Hepatic stellate cell (primary cell): ENCODE data around the gene TM4SF1.
A peak's percentile ranks its signal among the peaks of the same experiment; 100 is the strongest.
"Not testable (repeated sequence)": the region's sequence is repeated elsewhere in the genome, so short reads cannot be mapped to it uniquely, and the experiment has no call there.

Source experiments
- DNase-seq: peaks from one replicate; pipeline ENCODE4 v3.0.0; 2011; ENCODE audit warnings: low spot score

The TM4SF1 gene

DNA sequence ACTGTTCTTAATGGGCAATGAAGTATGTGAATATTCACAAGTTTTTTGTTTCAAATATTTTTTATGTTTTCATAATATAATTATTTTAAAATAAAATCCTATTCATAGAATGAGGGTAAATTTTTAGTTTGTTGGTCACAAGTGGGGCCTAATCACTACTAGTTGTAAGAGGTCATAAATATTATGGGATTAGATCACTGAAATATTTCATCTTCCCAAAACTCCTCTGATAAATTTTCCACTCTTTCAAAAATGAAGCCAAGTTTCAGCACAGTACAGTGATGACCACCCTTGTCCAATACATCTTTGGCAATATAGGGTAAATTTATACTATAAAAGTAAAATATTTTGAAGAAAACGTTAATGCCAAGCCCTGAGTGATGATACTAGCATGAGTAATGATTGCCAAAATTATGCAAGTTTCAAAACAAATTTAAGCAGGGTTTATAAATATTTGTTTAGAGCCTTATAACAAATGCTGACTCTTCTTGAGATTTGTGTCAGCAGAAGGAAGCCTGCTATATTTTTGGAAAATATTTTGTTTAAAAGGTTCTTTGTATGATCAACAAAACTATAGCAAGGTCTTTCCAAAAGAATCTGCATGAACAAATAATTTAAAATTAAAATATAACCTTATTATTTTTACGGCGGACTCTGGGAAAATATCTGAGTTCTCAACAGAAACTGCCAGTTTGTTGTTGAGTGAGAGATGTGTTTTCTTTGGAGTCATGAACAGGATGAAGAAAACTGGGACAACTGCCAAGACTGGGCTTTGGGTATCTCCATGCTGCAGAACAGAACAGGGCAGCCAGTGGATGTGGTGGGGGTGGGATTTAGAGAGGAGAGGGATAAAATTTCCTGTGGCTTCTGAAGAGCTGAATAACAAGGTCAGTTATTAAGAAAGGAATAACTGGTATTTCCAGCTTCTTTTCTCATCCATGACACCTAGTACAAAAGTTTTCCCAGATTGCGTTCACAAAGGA lies 17.9 kb upstream of the TM4SF1 start:
- no peak for DNase-seq

DNA sequence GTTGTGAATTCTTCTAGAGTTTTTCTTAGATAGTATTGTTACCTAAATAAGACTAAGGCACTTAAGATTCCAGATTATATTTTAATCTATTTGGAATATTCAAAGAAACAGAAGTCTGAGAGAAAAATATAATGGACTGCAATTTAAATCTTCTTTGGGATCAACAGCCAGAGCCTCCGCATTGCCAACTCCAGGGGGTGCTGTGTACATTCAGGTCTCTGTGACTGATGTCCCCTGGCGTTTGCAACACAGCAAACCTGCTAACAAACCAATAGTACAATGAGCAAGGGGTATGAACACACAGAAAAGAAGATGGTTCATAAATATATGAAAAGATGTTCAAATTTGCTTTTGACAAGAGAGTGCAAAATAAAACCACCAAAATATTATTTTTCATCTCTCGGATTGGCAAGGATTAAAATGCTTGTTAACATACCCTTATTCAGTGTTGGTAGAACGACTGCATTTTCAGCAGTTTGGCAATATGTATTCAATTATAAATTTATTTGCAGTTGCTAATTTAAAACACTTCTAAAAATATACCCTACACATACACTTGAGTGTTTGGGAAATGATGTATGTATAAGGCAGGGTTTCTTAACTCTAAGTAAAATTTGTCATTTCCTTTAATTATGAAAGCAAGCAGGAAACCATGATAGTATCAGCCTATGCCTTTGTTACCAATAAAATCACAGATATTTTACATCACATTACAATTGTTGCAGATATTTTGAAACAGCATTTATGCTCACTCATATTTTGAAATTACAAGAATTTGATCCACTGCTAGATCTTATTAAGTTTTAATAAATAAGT lies 16.1 kb upstream of the TM4SF1 start:
- peak; percentile 48 for DNase-seq

DNA sequence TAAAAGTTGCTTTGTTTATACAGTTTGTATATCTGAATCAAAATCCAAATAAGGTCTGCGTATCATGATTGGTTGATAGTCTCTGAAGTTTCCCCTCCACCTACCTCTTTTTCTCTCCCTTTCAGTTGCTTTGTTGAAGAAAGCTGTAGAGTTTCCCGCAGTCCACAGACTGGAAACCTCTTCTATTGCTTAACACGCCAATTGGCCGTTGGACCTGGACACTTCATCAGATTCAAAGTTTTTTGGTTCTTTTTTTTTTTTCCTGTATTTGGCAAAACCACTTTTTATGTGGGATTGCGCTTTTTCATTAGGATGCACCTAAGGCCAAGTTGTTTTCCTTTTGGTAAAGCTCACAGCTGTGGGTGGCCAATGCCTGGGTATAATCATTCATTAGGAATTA lies 14.5 kb upstream of the TM4SF1 start:
- DNase-seq = no peak

DNA sequence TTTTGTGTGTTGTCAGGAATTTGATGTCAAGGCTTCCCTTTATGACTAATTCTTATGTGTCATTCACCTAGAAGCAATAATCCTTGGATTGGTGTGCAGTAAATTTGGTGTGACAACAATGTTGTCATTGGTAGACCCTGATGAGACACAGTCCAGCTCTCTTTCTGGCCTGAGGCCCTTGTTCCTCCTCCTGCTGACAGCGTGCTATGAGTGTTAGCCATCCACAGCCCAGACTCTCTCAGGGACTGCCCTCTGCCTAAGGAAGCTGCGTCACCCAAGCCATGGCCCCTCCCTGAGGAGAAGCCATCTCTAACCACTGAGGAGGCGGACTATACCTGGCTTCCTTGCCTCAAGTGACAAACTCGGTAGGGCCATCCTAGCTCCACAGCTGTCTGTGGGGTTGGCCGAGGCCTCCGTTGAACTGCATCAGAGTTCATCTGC lies 13.3 kb upstream of the TM4SF1 start:
- no peak for DNase-seq

DNA sequence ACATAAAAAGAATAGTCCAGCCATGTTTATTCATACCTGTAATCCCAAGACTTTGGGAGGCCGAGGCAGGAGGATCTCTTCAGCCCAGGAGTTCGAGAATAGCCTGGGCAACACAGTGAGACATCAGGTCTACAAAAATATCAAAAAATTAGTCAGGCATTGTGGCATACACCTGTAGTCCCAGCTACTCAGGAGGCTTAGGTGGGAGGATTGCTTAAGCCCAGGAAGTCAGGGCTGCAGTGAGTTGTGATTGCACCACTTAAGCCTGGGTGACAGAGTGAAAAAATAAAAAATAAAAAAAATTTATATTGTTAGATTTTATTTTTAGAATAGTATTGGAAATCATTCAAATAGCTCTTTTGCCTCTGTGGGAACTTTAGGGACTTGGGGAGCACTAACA lies 12.8 kb upstream of the TM4SF1 start:
- no peak for DNase-seq

DNA sequence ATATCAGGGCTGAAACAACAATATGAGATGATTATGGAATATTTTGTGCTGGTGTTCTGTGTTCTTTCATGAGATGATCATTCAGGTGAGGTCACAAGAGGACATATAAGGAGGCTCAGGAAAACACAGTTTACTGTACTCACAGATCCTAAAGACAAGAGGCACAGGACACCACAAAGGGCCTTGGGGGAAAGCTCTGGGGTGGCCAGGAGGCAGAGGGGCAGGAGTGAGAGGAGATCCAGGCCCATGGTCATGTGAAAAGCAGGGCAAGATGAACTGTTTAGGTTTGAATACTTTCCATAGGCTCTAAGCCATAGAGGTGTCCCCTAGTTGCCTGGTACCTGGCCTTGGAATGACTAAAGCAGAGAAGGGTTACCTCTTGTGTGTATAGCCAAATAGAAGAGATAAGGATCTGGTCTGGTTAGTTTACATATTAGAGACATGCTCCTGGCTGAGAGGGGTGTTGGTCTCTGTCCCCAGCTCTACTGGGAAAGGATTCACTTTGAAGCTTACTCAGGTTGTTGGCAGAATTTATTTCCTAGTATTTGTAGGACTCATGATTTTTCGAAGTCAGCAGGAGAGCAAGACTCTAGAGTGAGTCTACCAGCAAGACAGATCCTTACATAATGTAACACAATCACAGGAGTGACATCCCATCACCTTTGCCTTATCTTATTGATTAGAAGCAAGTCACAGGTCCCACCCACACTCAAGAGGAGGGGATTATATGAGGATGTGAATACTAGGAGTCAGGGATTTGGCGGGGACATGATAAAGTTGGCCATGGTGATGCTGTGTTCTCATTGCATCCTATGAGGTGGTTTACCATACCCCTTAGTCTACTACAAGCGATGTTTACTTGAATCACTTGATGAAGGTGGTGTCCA lies 11.3 kb upstream of the TM4SF1 start:
- DNase-seq = no peak

DNA sequence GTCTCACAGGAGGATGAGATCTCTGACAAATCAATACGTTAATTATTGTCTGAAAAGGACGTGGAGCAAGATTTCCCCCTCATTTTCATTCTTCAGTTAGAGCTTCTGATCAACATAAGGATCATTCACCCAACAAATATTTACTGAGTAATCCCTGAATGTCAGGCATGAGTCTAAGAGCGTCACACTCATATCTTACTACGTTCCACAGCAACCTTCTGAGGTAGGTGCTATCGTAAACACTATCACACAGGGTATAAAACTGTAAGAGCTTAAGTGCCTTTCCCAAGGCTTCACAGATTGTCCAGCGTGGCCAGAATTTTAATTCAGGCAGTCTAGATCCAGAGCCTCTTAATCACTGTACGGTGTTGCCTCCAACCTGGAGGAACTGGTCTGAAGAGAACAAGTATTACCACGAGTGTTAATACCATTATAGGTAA lies 10.6 kb upstream of the TM4SF1 start:
- DNase-seq = no peak

DNA sequence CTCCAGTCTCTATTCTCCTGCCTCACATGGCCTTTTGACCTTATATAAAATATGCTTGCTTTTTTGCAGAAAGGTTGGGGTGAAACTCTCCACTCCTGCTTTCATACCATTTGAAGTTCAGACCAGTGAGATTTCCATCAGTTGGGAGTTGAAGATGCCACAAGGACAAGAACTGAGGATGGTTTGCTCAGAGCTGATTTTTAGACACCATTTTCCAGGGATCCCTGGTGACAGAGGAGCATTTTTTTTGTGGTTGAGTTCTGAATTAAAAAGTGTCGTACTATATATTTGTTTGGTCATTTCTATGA lies 8.8 kb upstream of the TM4SF1 start:
- DNase-seq = no peak

DNA sequence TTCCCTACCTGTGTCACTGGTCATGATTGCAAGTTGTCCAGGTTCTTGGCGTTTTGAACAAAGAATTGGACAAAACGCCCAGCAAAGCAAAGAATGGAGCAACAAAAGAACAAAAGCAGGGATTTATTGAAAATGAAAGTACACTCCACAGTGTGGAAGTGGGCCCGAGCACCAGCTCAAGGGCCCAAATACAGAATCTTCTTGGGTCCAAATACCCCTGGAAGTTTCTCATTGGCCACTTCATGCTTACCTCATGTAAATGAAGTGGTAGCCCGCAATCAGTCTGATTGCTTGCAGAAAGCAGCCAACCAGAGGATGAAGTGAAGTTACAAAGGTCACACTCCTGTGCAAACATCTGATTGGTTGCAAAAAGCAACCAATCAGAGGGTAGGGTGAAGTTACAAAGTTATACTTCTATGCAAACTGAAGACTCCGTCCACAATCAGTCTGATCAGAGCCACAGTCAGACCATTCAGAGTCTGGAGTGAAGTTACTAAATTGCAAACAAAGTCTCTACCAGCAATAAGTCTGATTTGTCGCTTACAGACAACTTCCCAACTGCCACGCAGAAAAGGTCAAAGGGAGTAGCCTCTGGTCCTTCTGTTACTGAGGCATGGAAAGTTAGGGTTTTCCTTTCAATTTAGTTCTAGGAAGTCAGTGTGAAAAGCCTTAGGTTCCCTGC lies 8.3 kb upstream of the TM4SF1 start:
- DNase-seq = no peak

DNA sequence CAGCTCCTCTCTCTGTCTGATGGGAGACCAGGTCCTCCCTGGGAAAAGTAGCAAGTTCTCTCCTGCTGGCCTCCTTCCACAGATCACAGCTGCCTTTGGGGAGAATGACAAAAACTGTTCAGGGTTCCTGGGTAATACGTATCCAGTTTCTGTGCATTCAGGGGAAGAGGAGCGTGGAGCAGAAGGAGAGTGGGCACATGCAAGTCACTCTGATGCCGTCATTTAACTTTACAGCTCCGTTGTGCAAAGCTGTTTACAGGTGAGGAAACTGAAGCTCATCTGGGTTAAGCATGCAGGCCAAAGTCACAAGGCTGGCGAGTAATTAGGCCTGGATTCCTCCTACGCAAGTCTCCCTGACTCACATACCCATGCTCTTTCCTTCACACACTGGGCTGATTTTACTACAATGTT lies 7.5 kb upstream of the TM4SF1 start:
- DNase-seq = no peak

DNA sequence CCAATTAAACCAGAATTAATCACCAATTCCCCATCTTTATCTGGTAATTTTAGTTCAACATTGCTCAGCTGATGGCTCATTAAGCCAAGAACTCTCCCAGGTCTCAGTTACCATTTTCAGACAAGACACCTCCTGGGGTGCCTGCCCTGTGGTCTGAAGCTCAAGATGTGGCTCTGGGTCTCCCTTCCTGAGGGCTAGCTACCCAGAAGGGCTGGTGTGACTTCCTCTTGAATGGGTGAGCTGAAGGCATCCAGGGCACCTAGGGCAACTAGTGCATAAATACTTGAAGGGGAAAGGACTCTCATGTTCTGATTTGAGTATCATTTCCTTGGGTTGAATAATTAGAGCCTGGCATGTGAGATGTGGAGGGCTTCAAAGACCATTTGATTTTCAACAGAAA lies 6.7 kb upstream of the TM4SF1 start:
- DNase-seq = no peak

DNA sequence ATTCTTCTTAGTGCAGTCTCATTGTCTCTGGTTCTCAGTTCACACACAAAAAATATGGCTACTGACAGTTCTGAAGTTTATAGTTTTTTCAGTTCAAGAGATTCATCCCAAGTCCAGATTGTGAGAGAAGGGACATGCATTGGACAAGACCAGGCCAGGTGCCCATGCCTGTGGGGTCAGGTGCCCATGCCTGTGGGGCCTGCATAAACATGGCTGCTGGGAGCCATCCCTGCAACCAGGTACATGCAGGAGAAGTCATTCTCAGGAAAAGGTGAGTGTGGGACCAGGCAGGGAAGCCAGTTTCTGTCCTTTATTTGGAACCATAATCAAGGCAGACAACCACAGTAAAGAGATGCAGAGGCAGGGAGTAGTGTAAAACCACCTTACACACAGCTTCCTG lies 6.3 kb upstream of the TM4SF1 start:
- DNase-seq = no peak

DNA sequence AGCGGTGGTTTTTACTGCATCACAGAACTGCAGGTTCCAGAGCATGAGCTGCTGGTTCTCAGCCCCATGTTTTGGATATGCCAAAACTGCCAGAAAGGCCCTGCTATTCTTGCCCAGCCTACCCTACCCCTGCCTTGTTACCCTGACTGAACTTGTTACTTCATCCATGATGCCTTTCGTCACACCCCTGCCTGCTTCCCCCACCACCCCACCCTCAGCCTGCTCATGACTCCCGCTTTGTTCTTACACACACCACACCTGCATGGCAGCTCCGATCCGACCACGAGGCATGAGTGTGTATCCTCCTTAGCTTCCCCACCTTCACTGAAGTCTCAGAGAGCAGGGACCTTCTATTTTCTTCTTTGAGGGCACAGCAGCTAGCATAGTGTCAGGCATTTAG lies 5.1 kb upstream of the TM4SF1 start:
- DNase-seq = no peak

DNA sequence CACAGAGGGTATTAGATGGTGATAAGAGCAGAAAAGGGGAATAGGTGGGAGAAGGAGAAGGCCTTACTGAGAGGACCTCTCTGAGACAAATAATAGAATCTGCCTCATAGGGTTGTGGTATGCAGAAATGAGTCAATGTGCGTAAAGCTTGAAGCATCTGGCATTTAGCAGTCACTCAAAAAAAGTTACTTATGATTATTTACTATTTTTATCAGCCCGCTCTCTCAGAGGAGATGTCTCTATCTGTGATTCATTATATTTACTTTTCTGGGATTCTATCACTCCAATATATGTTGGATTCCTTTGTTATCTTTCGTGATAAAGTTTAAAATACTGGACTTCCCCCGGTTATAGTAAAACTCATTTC lies 4.6 kb upstream of the TM4SF1 start:
- peak; percentile 79 for DNase-seq

DNA sequence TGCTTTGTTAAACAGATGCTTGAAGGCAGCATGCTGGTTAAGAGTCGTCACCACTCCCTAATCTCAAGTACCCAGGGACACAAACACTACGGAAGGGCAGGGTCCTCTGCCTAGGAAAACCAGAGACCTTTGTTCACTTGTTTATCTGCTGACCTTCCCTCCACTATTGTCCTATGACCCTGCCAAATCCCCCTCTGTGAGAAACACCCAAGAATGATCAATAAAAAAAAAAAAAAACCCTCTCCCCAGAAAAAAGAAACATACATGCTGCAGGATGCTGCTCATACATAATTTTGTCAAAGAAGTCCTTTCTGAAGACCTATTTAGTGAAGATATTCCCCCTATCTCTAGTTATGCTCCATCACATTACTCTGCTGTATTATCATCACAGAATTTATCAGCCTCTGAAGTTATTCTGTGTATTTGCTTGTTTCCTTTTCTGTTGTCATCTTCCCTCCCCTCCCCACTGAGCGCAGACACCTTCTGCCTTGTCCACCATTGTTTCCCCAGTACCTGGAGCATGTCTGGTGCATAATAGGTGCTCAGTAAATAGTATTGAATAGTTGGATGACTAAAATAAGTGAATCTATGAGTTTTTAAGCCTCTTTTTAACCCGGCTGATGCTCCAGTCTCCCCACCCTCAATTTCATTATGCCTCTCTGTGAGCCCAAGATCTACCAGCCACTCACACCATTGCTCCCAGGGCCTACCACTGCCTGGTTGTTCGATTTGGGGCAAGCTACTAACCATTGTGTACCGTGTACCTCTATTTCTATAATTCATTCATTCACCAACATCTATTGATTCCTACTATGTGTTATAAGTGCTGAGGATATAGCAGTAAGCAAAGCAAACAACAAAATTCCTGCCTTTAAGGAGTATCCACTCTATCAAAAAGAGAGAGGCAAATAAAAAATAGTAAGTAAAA lies 4.0 kb upstream of the TM4SF1 start:
- DNase-seq = no peak

DNA sequence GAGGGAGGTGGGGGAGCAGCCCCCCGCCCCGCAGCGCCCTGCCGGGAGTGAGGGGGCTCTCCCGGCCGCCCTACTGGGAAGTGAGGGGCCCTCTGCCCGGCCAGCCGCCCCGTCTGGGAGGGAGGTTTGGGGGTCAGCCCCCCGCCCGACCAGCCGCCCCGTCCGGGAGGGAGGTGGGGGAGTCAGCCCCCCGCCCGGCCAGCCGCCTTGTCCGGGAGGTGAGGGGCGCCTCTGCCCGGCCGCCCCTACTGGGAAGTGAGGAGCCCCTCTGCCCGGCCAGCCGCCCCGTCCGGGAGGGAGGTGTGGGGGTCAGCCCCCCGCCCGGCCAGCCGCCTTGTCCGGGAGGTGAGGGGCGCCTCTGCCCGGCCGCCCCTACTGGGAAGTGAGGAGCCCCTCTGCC lies 2.8 kb upstream of the TM4SF1 start:
- not testable (repeated sequence) for DNase-seq

DNA sequence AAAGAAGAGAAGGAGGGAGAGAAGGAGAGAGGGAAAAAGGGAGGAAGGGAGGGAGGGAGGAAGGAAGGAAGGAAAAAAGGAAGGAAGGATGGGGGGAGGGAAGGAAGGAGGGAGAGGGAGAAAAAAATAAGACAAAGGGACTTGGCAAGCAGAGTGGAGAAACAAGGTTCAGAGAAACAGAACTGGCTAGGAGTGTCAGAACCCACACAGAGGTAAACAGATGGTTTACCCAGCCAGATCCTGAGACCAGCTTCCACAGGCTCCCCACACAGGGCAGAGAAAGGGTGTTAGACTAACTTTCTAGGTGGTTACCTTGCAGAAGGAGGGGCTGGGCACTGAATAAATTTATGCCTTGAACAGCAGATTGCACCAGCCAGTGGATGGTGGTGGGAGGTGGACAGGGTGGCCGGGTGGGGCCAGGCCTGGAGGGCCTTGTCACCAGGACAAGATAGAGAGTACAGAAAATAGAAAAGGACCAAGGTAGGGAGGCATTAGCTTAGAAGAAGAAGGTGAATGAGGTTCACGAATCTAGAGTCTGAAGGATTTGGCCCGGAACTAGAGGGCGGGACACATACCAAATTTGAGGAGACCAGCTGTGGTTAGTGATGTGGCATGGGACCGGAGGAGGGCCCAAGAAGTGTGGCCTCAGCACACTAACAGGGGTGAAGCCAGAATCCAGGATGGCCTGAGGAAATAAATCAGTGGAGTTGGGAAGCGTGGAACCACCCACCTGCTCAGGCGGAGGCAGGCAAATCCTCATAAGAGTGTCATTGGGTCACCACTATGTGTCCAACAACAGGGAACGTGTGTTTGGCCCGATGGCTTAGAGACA lies 1.2 kb upstream of the TM4SF1 start:
- no peak for DNase-seq

DNA sequence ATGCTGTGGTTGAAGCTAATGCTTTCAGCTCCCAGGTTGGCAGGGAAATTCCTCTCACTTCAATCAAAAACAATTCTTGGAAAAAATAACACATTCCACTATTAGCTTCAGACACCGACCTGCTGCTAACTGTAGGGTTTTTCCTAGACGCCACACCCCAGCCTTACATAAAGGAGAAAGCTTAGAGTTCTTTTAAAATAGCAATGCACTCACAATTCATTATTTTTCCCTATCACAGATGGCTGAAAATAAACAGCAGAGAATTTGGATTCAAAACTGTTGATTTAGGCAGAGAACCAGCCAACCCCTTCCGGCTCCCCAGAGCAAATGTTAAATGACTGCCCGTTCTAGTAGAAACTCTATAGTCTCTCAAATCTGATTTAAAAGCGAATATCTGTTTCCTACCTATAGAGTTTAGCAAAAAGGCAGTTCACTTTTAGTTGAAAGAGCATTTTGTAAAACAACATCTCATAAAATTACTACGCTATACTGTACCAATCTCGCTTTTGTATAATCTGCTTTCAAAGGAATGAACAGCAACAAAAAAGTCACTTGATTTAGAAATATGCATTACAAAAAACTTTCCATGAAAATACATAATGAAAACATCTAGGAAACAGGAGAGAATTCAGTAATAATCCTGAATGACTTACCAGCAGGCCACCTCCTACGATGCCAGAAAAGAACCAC lies 586 bp downstream of the TM4SF1 start:
- DNase-seq = no peak
